PFSK-1 (cell line): ENCODE results near the gene TRH.

Experiments used
- FOXP2 ChIP-seq: optimal IDR thresholded peaks from 2 replicates; pipeline ENCODE3; 2011; ENCODE audit warnings: borderline replicate concordance, control low read depth, inconsistent platforms; ENCODE audit not compliant: insufficient read depth; ENCODE audit errors: extremely low read length, extremely low read depth
- POLR2AphosphoS5 ChIP-seq: IDR thresholded peaks from 2 replicates; pipeline ENCODE4 v1.6.1; 2012; ENCODE audit warnings: low read depth, mild to moderate bottlenecking, control low read depth, low read length, moderate library complexity
- SIN3A ChIP-seq: IDR thresholded peaks from 2 replicates; pipeline ENCODE4 v1.6.1; 2012; ENCODE audit warnings: mild to moderate bottlenecking, low read length, moderate library complexity, borderline replicate concordance; ENCODE audit not compliant: insufficient read depth
- TAF1 ChIP-seq: IDR thresholded peaks from 2 replicates; pipeline ENCODE4 v1.6.1; 2012; ENCODE audit warnings: low read length, control low read depth, borderline replicate concordance; ENCODE audit not compliant: insufficient read depth
- TF ChIP-seq, protein P1 (sequence below), 2 experiments: IDR thresholded peaks; 2 replicates each; pipeline versions ENCODE4 v1.6.1 to v1.8.0; 2011 to 2012; ENCODE audit warnings: low read depth in 2 of 2, low read length in 2 of 2, control low read depth in 1 of 2, inconsistent platforms in 1 of 2, mild to moderate bottlenecking in 1 of 2, moderate library complexity in 1 of 2; ENCODE audit not compliant: insufficient read depth in 1 of 2

TRH gene

DNA sequence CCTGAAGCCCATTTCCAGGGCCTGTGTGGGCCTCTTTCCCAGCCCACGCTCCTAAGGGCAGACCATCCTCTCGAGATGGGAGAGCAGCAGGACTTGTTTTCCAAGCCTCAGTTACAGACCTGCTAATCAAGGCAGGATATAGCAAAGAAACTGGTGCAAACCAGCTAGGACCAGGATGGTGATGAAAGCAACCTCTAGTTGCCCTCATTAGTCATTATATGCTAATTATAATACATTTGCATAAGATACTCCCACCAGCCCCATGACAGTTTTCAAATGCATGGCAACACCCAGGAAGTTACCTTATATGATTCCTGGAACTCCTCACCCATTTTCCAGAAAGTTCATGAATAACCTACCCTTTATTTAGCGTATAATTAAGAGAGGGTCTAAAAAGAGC lies 34.4 kb upstream of the TRH start:
- TF ChIP-seq SIN3A: no peak
- no peak for TF ChIP-seq FOXP2
- no peak for TF ChIP-seq POLR2AphosphoS5
- TF ChIP-seq, protein P1, sequence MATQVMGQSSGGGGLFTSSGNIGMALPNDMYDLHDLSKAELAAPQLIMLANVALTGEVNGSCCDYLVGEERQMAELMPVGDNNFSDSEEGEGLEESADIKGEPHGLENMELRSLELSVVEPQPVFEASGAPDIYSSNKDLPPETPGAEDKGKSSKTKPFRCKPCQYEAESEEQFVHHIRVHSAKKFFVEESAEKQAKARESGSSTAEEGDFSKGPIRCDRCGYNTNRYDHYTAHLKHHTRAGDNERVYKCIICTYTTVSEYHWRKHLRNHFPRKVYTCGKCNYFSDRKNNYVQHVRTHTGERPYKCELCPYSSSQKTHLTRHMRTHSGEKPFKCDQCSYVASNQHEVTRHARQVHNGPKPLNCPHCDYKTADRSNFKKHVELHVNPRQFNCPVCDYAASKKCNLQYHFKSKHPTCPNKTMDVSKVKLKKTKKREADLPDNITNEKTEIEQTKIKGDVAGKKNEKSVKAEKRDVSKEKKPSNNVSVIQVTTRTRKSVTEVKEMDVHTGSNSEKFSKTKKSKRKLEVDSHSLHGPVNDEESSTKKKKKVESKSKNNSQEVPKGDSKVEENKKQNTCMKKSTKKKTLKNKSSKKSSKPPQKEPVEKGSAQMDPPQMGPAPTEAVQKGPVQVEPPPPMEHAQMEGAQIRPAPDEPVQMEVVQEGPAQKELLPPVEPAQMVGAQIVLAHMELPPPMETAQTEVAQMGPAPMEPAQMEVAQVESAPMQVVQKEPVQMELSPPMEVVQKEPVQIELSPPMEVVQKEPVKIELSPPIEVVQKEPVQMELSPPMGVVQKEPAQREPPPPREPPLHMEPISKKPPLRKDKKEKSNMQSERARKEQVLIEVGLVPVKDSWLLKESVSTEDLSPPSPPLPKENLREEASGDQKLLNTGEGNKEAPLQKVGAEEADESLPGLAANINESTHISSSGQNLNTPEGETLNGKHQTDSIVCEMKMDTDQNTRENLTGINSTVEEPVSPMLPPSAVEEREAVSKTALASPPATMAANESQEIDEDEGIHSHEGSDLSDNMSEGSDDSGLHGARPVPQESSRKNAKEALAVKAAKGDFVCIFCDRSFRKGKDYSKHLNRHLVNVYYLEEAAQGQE (IDR thresholded peaks at IDR 0.05; ENCODE audit: insufficient read depth in 1 of 2, low read depth in 2 of 2, low read length in 2 of 2): no peak
- no peak for TF ChIP-seq TAF1

DNA sequence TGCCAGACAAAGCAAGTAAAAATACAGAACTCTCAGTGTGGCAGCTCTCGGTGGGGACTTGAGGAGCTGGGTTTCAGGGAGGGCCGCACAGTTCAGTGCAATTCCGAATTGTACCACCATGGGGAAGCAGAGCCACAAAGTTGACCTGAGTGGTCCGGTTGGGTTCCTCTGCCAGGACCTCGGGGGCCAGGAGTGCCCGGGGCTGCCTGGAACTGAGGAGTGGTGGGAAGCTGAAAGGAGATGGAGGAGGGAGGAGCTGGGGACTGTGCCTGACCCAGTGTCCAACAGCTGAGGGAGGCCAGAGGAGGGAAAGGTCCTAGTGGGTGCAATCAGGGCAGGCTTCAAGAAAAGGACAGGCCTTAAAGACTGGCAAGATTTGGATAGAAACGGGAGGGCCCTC lies 32.2 kb upstream of the TRH start:
- TF ChIP-seq FOXP2: no peak
- no peak for TF ChIP-seq SIN3A
- no peak for TF ChIP-seq POLR2AphosphoS5
- no peak for TF ChIP-seq TAF1
- TF ChIP-seq, protein P1 (IDR thresholded peaks at IDR 0.05; ENCODE audit: insufficient read depth in 1 of 2, low read depth in 2 of 2, low read length in 2 of 2): no peak

DNA sequence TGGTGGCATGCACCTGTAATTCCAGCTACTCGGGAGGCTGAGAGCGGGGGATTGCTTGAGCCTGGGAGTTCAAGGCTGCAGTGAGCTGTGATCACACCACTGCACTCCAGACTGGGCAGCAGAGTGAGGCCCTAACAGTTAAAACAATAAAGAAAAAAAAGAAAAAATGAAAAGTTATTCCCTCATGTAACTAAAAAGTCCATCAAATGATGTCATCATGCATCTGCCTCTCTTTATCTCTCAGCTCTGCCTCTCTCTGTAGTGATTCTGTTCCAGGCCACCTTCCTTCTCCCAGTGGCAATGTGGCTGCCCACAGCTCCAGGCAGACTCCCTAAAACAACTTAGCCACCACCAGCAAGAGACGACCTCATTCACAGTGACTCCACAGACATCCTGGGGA lies 31.5 kb upstream of the TRH start:
- TF ChIP-seq POLR2AphosphoS5: no peak
- no peak for TF ChIP-seq FOXP2
- no peak for TF ChIP-seq TAF1
- TF ChIP-seq, protein P1 (IDR thresholded peaks at IDR 0.05; ENCODE audit: insufficient read depth in 1 of 2, low read depth in 2 of 2, low read length in 2 of 2): no peak
- no peak for TF ChIP-seq SIN3A

DNA sequence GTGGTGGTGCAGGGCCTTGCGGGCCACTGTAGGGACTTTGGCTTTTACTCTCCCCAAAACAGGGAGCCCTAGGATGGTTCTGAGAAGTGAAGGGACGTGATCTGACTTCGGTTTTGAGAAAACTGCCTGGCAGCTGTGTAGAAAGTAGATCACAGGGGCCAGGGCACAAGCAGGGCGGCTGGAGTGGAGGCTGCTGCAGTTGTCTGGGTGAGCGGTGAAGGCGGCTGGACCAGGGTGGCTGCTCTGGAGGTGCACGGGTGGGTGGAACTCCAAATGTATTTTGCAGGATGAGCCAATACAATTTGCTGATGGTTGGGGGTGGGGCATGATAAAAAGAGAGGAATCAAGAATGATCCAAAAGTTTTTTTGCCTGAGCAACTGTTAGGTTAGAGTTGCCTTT lies 29.8 kb upstream of the TRH start:
- no peak for TF ChIP-seq TAF1
- no peak for TF ChIP-seq POLR2AphosphoS5
- TF ChIP-seq, protein P1 (IDR thresholded peaks at IDR 0.05; ENCODE audit: insufficient read depth in 1 of 2, low read depth in 2 of 2, low read length in 2 of 2): no peak
- TF ChIP-seq SIN3A: no peak
- TF ChIP-seq FOXP2: no peak

DNA sequence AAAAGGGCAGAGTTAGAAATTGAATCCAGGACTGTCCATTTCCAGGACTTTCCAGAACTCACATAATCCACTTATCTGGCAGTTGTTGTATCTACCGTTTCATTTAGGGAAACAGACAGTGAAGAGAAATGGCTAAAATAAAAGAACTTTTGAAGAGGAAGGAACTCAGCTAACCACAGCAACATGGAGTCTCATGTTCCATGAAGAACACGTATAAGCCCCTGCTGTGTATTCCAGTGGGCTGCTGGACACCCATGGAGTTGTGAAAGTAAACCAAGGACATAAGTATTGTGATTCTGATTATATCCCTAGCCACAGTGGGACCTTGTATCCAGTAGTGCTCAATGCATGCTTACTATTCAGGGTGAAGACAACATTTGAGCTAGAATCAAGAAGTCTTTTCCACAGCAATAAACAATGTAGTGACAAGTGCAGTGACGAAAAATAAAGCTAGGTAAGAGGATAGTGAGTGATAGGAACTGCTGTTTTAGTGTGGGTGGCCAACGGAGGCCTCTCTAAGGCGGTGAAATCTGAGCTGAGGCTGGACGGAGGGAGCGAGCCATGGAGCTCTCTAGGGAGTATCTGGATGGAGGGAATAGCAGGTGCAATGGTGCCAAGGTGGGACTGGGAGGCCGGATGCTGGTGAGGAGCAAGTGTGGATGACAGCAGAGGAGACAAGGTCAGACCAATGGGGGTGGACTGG lies 26.8 kb upstream of the TRH start:
- TF ChIP-seq, protein P1 (IDR thresholded peaks at IDR 0.05; ENCODE audit: insufficient read depth in 1 of 2, low read depth in 2 of 2, low read length in 2 of 2): no peak
- TF ChIP-seq SIN3A (no peak), FOXP2 (no peak), TAF1 (no peak), POLR2AphosphoS5 (no peak)
